DMS53 treated with DMSO at 0.1 percent for 48 hours (cell line): ENCODE data around the gene AKAP8.
"Not testable (repeated sequence)": the region's sequence is repeated elsewhere in the genome, so short reads cannot be mapped to it uniquely, and the experiment has no call there.

Experiments used
- DNase-seq: peaks from one replicate; lab custom pipeline; 2025; ENCODE audit not compliant: unreplicated experiment; lab: John Stamatoyannopoulos, UW

Gene AKAP8

DNA sequence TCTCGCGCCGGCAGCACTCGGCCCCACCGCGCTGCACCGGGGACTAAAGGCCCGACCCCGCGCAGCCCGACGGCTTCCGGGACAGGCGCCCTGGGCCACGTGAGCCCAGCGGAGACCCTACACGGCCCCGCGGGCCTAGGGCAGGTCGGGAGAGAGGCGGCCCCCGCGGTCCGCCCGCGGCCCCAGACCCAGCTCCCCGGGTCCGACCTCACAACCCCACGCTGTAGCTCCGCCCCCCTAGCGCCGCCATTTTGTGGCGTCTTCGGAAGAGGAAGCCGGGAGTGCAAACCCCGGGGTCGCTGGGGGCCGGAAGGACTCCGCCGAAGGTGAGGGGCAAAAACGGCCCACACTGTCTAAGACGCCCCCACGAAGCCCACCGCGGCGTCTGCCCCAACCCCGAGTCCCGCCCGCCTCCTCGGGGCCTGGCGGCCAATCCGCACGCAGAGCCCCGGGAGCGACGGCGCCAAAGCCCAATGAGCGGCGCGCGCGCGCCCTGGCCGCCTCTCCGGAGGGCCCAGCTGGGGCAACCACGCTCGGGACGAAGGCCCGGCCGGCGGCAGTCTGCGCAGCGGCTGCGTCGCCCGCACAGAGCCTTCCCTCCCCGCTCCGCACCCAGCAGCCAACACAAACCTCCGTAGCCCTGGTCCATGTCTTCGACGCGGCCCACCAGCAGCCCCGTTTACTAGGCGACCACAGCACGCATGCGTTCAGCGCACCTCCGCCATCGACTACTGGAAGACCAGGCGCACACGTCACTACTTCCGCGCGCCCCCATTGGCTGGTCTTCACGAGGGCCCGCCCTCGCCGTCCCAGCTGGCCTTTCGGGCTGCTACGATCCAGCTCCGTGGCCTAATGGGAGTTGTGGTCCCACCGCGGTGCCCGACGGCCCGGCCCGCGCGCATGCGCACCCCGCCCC is at the start of gene AKAP8:
AKAP8 (minus strand) TSS at position 705 of the 916 bp plus-strand sequence; CDS start at position 649, 56 bp downstream.
- peak; percentile 85 for DNase-seq

DNA sequence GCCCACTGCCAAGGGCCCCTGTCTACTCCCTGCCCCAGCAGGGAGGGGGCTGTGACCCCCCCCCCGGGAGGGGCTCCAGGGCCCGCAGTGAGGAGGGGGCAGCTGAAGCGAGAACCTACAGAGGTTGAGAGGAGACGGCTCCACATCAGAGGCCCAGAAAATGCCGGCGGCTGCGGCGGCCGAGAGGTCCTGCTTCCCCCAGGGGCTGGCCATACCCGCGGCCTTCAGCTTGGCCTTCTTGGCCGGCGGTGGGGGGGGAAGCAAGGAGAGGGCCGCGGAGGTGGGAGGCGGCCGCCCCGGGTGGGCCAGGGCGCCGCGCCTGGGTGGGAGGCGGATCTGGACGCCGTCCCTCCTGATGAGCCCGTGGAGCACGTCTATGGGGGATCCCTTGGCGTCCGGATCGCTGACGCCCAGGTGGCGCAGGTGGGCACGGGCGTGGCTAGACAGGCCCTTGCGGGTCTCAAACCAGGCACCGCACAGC is 48.4 kb upstream of the AKAP8 start:
- DNase-seq: no peak

DNA sequence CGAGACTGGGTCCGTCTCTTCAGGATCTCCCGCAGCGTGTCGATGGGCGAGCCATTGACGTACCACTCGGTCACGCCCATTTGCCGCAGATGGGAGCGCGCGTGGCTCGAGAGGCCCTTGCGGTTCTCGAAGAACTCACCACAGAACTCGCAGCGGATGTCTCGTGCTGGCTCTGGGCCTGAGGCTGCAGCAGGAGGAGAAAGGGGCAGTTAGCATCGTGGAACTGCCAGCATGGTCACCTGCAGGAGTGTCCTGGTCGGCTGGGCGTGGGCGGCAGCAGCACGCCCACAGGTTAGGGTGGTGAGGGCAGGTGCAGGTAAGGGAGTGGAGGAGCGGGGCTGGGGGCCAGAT is 47.7 kb upstream of the AKAP8 start:
- no peak for DNase-seq

DNA sequence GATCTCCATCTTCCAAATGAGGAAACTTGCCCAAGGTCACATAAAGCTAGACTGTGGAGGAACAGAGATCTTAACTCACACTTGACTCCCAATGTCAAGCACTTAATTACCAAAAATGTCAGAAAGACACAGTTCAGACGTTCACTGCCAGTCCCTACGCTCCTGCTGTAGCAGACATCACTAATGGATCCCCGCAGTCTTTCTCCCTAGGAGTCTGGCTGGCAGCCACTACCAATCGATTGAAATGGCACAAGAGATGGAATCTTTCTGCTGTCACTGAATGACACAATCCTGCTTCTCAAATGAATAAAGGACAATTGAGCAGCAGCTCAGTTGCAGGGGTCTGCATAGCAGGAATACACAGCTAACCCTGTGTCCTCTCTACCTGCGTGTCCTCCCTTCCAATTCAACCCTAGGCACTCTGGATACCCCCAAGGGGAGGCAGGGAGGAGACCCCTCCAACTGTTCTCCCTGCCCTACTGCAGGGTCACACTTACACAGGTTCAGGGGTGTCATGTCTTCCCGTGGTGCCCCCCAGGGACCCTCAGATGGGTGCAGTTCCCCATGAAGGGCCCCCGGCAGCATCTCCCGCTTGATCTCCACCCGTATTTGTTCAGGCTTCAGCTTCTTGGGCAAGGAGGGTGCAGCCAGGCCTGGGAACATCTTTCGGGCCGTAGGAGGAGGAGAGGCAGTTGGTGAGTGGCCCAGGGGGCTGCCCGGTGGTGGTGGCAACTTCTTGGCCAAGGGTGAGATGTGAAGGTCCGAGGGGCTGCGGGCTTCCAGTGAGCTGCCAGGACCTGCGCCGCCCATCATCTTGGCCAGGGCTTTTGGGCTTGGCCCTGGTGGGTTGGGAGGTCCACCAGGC is 47.1 kb upstream of the AKAP8 start:
- DNase-seq: no peak

DNA sequence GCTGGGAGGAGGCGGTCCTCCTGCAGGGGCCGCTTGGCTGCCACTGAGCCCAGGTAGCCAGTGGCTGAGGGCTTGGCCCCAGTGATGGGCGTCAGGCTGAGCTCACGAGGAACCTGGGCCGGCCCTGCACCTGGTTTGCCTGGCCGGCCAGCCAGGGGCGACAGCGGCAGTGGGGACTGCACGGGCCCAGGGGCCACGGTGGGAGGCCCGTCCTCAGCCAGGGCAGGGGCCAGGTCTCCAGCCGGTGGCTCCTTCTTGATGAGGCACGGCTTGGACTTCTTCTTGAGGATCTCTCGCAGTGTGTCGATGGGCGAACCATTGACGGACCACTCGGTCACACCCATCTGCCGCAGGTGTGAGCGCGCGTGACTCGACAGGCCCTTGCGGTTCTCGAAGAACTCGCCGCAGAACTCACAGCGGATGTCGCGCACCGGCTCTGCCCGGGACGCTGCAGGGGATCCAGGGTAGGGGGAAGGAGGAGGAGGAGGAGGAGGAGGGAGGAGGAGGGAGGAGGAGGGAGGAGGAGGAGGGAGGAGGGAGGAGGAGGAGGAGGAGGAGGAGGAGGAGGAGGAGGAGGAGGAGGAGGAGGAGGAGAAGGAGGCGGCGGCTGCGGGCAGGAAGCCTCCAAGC is 45.8 kb upstream of the AKAP8 start:
- no peak for DNase-seq

DNA sequence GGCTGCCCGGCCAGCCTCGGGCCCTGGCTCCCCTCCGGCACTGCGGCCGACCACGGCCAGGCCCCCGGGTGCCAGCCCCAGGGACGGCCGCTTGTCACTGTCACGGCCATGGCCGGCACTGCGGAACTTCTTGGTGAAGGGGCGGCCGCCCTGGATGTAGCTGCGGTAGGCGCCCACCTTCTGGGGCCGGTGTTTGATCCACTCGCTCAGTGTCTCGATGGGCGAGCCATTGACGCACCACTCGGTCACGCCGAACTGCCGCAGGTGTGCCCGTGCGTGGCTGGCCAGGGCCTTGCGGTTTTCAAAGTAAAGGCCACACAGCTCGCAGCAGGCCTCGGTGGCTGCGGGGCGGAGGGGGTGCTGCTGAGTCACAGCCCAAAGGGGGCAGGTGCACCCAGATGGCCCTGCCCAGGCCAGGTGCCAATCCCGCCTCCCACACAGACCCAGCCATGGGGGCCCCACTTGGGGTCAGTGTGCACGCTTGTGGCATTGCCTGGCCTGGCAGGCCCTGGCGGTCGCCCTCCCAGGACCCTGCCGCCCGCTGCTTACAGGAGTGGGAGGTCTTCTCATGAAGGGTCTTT is 45.2 kb upstream of the AKAP8 start:
- DNase-seq: no peak

DNA sequence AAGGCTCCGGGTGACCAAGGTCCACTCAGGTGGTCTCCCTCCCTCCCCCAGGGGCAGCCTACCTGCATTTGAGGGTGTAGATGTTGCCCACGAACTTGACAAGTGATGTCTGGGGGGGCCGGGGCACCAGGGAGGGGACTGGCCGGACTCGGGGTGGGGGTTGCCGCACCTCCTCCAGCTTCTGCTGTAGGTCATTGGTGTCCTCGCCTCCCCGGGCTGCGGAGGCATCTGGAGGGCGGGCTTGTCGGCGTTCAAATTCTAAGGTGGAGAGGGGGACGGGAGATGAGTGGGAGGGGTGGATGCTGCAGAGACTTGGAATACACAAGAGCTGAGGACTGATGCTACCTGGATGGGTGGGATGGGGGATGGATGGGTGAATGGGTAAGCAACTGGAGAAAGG is 44.5 kb upstream of the AKAP8 start:
- DNase-seq: no peak

DNA sequence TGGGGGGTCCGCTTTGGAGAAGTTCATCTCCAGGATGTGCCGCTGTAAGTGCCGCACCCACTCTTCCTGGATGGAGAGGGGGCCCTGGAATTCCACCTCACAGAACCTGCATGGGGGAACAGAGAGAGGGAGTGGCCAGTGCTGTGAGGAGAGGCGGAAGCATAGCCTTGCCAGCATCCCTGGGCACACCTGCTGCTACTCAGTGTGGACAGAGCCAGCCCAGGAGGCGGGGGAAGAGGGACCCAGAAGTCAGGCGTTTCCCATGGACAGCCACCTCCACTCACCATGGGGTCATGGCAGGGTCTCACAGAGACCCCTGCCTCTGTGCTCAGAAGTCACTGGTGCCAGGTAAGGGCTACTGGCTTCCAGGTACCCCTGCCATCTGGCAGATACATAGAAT is 43.5 kb upstream of the AKAP8 start:
- no peak for DNase-seq

DNA sequence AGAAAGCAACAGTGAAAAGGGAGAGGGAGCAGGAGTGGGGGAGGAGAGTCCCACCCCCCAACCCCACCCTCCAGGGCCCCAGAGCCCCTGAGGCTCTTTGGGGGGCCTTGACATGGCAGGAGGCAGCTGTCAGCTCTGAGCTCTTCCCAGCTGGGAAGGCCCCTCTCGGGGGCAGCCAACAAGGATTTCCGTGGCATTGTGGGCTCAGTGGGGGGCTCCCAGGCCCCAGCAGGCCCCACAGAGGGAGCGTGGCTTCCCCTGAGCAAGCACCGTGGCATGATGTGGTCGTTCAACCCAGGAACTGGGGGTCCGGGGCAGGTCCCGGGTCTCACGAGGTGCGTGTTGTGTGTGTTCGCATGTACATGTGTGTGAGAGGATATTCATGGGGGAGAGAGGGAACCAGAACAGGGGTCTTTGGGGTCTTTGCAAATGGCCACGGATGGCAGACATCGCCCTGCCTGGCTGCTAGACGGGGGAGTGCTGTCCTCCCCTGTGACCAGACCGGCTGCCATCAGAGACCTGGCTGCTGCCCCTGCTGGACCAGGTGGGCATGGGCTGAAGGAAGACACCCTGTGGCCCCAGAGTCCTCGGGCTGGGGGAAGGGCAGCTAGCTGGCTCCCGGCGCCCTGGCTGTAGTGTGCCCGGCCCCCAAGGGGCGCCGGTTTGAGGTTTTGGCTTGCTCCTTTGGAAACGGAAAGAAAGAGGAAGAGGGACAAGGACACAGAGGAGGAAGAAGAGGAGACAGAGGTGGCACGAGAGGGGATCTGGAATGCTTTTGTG is 42.9 kb upstream of the AKAP8 start:
- no peak for DNase-seq

DNA sequence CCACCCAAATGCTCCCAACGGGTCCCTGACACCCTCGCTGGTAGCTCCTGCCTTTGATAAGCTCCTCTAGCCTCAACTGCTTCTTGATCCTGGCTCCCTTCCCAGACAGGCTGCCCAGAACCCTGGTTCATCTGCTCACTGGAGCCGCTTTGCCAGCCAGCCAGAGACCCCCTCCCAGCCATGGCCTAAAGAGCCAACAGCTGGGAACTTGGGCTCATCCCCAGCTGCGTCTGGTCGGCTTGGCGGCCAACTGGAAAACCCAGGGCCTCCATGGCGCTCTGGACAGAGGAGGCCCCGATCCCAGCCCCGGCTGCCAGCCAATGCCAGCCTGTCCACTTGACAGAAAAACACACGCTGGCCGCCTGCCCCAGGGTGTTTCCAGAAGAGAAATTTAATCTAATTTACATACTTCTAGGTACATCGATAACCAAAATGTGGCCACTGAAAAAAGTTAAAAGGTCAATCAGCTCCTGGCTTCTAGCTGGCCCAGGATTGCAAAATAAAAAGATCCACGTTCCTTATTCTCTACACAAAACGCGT is 42.2 kb upstream of the AKAP8 start:
- no peak for DNase-seq

DNA sequence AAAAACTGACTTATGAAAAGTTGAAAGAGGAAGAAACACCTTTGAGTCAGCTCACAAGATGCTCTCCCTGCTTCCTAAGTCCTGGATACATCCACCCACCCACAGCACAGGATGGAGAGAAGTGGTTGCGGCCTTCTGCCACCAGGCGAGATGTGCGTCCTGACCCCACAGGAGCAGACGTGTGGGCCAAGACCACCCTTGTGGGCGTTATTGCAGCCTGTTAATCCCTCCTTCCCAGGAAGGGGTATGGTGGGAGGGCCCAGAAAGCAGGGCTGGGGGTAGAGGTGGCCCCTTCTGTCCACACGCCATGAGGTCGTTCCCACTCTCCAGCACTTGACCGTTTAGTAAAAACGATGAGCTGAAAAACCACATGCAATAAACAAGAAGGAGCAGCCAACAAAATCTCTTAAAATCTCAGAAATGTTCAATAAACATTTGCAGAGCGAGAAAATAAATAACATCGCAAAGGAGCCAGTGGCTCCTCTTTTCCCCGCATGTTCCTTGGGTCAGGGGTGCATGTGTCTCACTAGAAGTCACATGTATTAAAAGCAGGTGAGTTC is 41.6 kb upstream of the AKAP8 start:
- DNase-seq: no peak

DNA sequence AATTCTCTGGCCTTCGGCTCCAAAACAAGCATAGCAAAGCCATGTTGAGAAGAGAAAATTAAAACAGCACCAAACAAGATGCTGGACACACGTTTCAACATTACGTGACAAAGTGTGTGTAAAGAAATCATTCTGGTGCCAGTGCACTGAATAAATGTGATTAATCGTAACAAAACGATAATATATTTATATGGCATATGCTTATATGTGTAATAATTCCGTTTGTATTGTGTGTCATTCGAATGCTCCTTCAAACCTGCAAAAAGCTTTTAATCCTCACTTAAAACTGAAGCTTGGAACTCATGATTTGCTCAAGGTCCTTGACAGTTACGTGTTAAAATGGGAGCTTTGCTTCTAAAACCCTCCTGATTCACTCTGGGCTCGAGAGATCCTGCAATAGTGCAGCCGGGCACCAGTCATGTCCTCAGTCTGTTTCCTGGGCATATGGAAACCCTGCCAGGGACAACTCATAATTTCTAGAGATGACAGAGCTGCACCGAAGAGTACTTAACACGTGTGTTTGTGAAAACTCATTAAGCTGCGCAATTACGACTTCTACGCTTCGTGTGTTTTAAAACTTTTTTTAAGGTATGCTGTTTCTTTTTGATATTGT is 39.9 kb upstream of the AKAP8 start:
- DNase-seq: peak; percentile 4

DNA sequence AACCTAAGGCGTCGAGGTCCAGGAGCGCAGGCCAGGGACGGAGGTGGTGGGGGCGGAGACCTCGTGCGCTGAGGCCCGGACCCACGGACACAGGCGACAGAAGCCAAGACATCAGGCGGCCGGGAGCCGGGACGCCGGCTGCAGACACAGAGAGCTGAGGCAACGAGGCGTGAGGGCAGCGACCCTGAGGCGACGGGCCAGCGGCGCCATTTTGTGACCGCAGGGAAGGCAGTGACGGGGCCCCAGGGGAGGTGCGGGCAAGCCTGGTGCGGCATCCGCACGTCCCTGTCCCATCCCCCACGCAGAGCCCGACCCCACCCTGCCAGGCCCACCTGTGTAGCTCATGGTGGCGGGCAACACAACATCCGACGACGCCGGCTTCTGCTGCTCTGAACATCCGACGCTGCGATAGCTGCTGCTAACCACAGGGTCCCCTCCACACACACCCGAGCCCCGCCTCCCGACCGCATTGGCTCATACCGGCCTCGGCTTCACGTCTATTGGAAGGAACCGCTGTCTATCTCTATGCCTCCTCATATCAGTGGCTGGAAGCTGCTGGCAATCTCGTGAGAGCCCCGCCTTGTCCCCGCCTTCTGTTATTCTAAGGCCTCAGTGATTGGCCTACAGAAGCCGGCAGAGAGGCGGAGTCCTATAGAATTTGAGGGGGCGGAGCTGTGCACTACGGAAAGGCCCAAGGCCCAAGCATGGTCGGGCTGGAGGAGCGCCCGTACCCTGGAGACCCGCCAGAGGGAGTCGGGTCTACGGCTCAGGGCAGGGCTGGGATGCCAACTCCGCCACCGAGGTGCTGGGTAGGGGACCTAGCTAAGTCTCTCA is 39.2 kb upstream of the AKAP8 start, which contains the start of gene AKAP8L:
AKAP8L (minus strand) TSS at position 410 of the 834 bp plus-strand sequence; CDS start at position 345, 65 bp downstream.
- DNase-seq: peak; percentile 94

DNA sequence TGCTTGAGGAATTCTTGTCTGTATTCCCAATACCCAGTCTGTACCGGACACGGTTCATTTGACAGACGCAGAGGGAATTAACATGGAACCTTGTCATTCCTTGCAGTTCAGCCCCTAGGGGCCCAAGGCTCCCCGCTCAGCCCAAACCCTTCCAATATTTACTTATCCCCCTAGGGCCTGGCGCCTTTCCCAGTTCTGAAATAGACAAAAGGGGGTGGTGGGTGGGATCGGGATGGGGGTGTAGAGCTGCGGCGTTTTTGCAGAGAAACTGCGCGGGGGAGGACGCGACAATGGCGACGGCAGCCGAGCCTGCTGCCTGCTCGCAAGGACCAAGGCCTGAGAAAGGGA is 38.6 kb upstream of the AKAP8 start:
- no peak for DNase-seq

DNA sequence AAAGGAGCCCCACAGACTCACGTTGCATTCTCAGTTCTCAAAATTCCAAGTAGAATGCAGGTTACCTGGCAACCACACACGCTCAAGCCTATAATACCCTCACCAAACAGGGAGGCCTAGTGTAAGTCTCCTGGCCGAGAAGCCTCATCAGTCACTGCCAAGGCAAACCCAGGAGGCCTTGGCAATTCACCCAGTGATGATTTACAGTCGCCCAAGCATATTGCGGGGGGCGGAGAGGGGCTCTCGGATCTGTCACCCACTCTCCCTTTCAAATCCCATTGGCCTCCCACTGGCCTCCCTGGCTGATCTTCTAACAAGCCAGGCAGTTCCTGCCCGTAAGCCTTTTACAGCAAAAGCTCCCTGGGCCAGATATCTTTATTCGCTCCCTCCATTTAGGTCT is 38.1 kb upstream of the AKAP8 start:
- no peak for DNase-seq

DNA sequence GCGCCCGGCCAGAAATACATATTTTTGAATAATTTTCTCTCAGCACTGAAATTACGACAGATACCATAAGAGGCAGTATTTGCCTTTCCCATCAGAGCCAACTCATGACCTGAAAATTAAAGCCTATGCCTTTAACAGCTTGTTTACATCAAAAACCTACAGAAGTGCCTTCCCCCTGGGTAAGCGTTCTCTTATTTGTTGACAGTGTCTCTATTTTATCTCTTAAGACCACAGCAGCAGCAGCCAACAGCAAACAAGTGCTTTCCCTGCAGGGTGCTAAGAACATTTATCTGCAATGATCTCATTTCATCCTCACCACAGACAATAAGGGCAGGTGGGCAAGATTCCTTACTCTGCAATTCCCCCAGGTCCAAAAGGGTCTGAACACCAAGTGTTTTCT is 33.2 kb upstream of the AKAP8 start:
- DNase-seq: no peak

DNA sequence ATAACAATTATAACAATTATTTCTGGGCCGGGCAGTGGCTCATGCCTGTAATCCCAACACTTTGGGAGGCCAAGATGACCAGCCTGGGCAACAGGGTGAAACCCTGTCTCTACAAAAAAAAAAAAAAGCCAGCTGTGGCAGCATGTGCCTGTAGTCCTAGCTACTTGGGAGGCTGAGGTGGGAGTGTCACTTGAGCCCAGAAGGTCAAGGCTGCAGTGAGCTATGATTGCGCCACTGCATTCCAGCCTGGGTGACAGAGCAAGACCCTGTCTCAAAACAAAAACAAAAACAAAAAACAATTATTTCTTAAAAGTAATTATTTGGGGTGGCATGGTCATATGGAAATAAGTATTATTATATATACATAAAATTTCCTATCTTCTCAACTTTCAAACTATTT is 31.8 kb upstream of the AKAP8 start:
- DNase-seq: not testable (repeated sequence)

DNA sequence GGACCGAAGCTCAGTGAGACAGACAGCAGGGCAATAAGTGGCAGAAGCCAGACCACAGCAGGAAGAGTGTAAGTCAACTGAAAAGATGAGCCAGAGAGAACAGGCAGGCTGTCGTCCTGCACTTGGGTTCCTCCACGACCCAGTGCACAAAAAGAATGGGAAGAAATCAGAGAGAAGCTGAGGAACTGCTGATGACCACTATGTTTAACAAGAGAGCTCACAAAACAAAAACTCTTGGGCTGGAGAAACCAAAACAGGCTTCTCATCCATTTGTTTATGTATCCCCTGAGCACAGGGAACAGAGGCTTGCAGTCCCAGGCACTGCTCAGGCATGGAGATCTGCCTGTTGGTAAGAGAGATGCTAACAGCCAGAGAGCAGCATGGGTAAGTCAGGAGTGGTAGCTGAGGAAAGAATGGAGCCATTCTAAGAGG is 25.2 kb upstream of the AKAP8 start:
- no peak for DNase-seq
